ENCODE measurements around the gene CRISP3. TPM values are rescaled to one million over a fixed set of nuclear protein-coding genes. Genes with fewer than 3 reads are reported as not detected.

The CRISP3 gene, protein sequence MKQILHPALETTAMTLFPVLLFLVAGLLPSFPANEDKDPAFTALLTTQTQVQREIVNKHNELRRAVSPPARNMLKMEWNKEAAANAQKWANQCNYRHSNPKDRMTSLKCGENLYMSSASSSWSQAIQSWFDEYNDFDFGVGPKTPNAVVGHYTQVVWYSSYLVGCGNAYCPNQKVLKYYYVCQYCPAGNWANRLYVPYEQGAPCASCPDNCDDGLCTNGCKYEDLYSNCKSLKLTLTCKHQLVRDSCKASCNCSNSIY
- not detected in 2 replicates for total RNA-seq

DNA sequence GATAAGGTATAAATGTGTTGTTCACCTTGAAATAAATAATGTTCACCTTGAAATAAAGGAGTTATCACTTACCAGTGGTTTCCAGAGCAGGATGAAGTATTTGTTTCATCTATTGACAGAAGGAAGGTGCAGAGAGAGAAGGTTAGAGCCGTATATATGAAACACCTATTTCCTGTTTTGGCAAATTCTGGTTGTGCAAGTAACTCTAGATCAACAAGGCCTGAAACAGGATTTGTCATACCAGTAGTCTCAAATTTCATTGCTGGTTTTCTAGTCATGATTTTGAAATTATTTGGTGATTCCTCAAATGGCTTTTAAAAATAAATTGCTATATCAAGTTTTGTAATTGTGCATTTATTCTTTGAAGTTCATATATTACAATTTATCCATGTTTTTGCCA is at the start of gene CRISP3:
CRISP3 (minus strand) TSS at position 130 of the 400 bp plus-strand sequence; CDS start at position 109, 21 bp downstream.

DNA sequence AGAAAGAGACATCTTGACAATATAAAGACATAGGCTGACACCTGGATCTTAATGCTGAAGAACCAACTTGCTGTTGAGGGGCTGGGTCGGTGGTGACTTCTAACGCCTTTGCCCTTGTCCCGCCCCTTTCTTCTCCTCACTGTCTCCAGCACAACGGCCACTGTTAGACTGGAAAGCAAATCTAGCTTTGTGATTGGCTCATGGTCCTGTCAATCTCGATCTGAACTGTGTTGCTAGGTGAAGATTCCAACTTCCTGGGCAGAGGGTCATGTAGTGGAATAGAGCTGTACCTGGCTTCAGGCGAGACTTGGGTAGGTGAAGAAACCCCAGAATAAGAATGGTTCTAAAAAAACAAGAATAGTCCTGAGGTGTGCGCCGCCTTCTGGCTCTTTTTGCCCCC is 43.0 kb upstream of the CRISP3 start, which contains the start of gene PGK2:
PGK2 (minus strand) TSS at position 110 of the 400 bp plus-strand sequence; CDS start at position 12, 98 bp downstream.

DNA sequence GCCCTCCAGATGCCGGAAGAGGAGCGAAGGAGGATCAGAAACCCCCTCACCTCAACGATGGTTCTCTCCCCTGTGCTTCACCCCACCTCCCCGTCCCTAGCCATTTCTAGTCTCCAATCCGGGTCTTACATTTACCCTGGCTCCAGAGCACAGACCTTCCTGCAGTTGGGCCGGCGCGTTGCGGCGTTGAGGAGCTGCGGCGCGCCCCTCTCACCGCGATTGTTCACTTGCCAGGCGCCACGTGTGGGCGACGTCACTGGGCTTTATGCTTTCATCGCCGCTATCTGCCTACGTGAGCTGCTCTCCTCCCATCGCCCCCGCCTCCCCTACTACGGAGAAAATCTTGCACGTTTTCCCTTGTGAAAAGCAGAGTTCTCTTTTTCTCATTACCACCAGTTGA is 30.8 kb downstream of the CRISP3 start, which contains the start of gene CRISP2:
CRISP2 (minus strand) TSS at position 198 of the 400 bp plus-strand sequence. CDS start 4,347 bp downstream, outside the sequence.

Other genes with a start within 250 kb of the CRISP3 start
- gene GLYATL3, start 244.5 kb downstream of the CRISP3 start, total RNA-seq: not detected in 2 replicates
- 21.5 and 23.2 TPM in 2 replicates for gene C6orf141, start 193.7 kb downstream of the CRISP3 start, total RNA-seq
- not detected in 2 replicates for gene RHAG, start 107.5 kb downstream of the CRISP3 start, total RNA-seq
- not detected in 2 replicates for gene CRISP2, start 30.8 kb downstream of the CRISP3 start, total RNA-seq
- gene PGK2, start 42.9 kb upstream of the CRISP3 start, total RNA-seq: not detected in 2 replicates
- not detected in 2 replicates for gene CRISP1, start 122.1 kb upstream of the CRISP3 start, total RNA-seq
- not detected in 2 replicates for gene DEFB114, start 219.8 kb upstream of the CRISP3 start, total RNA-seq
- not detected in 2 replicates for gene DEFB113, start 225.2 kb upstream of the CRISP3 start, total RNA-seq